Stimulated activated naive CD4-positive, alpha-beta T cell treated with Interleukin-2 at 50 U/mL for 16 hours (primary cell): ENCODE measurements around the gene SHH.

ENCODE experiments used
- DNase-seq: peaks from one replicate; lab custom pipeline; 2025; lab: John Stamatoyannopoulos, UW

Gene SHH

GRCh38 chr7:155792315-155792960 lies 19.8 kb downstream of the SHH start:
- DNase-seq = no peak

- no peak for DNase-seq
Observed at GRCh38 chr7:155791836-155792235, 20.4 kb downstream of the SHH start.

- DNase-seq = no peak
Observed at GRCh38 chr7:155791214-155791737, 21.0 kb downstream of the SHH start.

GRCh38 chr7:155790666-155791065 lies 21.6 kb downstream of the SHH start:
- no peak for DNase-seq

- DNase-seq = no peak
Observed at GRCh38 chr7:155789001-155789725, 23.1 kb downstream of the SHH start.

GRCh38 chr7:155788616-155789000 lies 23.7 kb downstream of the SHH start:
- no peak for DNase-seq

- no peak for DNase-seq
Observed at GRCh38 chr7:155787171-155787851, 25.0 kb downstream of the SHH start.

GRCh38 chr7:155786491-155786890 lies 25.8 kb downstream of the SHH start:
- no peak for DNase-seq

GRCh38 chr7:155785536-155785935 lies 26.7 kb downstream of the SHH start:
- no peak for DNase-seq

GRCh38 chr7:155782466-155782865 lies 29.8 kb downstream of the SHH start:
- DNase-seq = no peak

- no peak for DNase-seq
Observed at GRCh38 chr7:155781433-155781832, 30.8 kb downstream of the SHH start.

- DNase-seq = no peak
Observed at GRCh38 chr7:155780884-155781283, 31.4 kb downstream of the SHH start.

GRCh38 chr7:155778349-155778748 lies 33.9 kb downstream of the SHH start:
- no peak for DNase-seq

GRCh38 chr7:155776606-155777005 lies 35.7 kb downstream of the SHH start:
- DNase-seq = no peak

GRCh38 chr7:155775691-155776090 lies 36.6 kb downstream of the SHH start:
- no peak for DNase-seq

GRCh38 chr7:155774947-155775346 lies 37.3 kb downstream of the SHH start:
- DNase-seq = no peak

- no peak for DNase-seq
Observed at GRCh38 chr7:155773531-155773930, 38.7 kb downstream of the SHH start.

GRCh38 chr7:155770241-155770640 lies 42.0 kb downstream of the SHH start:
- no peak for DNase-seq

- no peak for DNase-seq
Observed at GRCh38 chr7:155769701-155770100, 42.6 kb downstream of the SHH start.

- no peak for DNase-seq
Observed at GRCh38 chr7:155766966-155767916, 45.0 kb downstream of the SHH start.

- no peak for DNase-seq
Observed at GRCh38 chr7:155766386-155766785, 45.9 kb downstream of the SHH start.

- no peak for DNase-seq
Observed at GRCh38 chr7:155765458-155765857, 46.8 kb downstream of the SHH start.
